DMS53 treated with DMSO at 0.1 percent for 48 hours (cell line): Measurements from ENCODE around the gene FNDC5.

ENCODE experiments used
- DNase-seq: peaks from one replicate; lab custom pipeline; 2025; ENCODE audit not compliant: unreplicated experiment; lab: John Stamatoyannopoulos, UW

The FNDC5 gene

DNA sequence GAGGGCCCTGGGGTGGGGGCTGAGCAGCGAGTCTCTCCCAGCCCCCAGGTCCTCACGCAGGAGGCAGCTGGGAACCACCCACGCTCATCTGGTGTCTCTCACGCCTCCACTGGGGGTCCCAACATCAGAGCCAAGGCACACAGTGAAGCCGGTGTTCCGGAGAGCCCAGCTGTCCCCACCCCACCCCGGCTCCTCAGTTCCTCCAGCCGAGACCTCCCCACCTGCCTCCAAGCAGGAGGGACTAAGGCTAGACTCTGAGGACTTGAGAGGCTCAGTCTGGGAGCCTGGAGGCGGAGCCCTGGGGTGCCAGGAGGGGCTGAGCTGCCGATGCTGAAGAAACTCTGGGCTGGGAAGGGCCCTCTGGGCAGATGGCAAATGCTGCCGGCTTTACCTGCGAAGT is 14.0 kb upstream of the FNDC5 start:
- no peak for DNase-seq

DNA sequence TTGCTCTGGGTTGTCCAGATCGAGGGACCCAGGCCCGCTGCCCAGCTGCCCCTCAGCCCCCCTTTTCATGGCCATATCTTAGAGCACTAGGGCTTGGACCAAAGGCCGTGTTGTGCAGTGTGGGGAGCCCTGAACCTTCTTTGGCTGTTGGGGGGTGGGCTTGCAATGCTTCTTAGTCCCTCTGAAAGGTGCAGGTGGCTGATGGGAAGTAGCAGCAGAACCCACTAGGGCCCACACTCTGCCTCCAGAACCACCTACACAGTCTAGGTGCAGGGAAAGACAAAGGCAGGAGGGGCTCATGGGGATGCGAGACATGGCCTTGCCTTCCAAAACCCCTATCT is 13.3 kb upstream of the FNDC5 start:
- DNase-seq = no peak

DNA sequence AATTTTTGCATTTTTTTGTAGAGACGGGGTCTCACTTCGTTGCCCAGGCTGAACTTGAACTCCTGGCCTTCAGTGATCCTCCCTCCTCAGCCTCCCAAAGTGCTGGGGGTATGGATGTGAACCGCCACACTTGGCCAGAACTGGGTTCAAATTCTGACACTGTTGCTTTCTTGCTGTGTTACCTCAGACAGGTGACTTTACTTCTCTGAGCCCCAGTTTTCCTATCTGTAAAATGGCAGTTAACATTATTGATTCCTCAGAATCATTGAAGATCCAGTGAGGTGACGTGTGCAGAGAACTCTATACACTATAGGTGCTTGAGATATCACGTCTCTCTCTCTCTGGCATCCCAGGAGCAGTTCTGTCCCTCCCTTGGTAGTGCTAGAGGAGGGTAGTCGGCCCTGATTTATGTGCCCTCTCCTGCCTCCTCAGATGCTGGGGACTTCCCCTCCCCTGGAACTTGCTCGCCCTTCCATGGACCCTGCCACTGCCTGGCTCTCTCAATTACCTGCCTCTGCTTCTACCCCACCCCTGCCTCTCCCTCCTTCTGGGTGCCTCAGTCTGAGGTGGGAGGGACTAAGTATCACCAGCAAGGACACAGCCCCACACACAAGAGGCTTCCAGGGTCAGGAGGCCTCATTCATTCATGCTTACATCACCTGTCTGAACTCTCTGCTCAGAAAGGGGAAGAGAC is 12.8 kb upstream of the FNDC5 start:
- no peak for DNase-seq

DNA sequence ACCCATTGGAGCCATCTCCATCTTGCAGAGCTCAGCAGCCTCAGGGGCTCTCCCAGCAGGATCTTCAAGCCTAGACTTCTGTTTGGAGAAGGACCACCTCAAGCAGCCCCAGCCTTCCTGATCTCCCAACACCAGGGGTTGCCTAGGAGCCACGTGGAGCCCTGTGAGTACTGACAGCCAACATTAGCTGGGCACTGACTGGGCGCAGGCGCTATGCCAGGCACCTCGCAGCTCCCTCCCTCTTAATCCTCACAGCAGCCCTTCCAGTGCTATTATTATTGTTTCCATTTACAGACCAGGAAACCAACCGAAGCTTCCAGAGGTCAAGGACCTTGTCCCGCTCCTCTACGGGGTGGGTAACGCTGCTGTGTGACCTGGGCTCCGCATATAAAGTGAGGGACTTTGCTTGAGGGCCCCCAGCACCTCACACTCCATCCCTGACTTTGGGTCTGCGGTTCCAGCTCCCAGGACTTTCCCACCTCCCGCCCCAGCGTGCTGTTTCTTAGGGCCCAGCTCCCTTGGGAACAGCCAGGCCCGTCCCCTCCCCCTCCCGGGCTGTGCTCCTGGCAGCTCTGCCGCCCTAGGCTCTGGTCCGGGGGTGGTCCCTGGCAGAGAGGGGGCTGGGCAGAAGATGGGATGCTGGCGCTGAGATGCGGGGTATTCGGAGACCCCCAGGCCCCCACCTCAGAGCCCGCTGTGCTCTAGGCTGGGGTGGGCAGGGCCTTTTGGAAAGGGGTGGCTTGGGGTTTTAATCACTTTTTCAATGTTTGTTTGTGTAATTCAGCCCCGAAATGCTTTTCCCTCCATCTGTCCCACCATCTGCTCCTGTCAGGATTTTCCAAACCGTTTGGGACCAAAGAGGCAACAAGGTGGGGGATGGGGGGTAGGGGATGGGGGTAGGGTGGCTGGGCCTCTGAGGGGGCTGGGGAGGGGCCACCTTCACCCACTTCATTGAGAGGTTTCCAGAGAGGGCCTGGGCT is 11.4 kb upstream of the FNDC5 start:
- DNase-seq = no peak

DNA sequence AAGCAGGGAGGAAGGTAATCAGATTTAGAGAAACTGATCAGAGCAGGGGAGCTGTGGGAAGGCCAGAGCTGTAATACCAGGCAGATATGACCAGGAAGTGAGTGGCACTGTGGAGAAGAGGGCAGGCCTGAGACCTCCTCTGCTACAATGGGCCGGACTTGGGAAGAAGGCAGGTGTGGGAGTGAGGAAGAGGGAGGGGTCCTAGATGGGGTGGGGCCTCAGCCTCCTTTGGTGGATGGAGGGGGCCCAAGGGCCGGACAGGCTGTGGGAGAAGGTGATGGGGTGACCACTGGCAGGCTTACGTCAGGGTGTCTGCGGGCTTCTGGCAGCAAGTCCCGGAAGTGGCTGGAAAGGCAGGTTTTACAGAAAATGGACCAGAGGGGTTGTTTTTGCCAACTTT is 10.6 kb upstream of the FNDC5 start:
- DNase-seq = no peak

DNA sequence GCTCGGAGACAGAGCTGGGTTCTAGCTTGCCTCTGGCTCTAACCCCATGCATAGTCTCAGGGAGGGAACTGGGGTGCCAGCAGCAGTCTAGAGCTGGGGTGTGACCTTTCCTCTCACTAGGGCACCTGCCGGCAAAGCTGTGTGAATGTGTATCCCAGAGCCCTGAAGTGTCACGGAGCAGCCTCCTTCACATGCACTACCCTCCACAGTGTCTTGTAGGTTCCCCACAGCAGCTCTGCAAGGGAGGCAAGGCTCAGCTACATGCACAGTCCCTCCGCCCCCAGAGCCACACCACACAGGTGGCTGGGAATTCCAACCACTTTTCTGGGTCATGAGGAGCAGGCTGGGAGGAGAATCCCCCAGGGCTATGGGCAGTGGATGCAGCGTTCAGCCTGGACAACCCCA is 7.9 kb upstream of the FNDC5 start:
- no peak for DNase-seq

DNA sequence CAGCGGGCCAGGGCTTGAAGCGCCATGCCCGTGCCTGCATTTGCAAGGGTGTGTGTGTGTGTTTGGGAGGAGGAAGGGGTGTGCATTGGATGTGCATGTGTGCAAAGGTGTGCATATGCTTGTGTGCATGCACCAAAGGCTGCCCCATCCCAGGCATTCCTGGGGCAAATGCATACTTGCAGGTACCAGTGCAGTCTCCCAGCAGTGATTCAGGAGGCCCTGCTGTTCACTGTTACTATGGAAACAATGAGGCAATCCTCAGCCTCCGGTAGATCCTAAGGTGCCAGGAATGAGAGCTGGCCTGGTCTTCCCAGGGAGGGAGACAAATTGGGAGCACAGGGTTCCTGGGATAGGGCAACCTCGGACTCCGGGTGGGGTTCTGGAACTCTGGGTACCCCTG is 7.5 kb upstream of the FNDC5 start:
- peak; percentile 9 for DNase-seq

DNA sequence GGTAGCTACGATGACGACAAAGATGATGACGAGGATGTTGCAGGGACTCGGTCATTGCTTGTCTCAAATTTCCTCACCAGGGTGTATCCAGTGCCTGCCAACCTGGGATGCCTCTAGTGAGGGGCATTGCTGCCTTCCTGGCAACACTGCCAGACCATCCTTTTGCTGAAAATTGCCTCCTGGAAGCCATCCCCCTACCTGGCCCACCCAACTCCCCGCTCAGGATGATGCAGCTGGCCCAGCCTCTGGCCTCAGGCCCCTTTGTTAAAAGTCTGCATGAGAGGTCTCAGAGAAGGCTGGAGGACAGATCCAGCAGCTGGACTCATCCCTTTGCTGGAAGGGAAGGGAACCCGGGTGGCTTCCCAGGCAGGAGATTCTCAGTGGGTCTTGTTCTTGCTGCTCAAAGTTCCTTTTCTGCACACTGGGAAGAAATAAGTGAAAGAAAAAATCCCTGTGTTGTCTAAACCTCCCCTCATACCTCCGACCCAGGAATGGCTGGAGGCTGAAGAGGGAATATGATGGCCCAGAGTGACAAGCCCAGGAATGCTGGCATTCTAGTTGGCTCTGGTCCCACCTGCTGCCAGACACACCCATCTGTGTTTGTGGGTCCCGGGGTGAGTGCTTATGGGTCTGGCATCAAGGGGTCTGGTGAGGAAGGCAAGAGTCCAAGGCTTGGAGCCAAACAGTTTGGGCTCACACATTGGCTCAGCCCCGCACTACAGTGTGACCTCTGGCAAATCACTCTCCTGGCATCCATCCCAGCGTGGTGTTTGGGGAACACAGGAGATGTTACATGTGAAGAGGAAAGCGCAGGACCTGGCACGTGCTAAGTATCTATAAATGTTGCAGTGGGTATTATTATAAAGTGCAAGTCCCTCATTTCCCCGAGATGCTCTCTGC is 6.7 kb upstream of the FNDC5 start:
- no peak for DNase-seq

DNA sequence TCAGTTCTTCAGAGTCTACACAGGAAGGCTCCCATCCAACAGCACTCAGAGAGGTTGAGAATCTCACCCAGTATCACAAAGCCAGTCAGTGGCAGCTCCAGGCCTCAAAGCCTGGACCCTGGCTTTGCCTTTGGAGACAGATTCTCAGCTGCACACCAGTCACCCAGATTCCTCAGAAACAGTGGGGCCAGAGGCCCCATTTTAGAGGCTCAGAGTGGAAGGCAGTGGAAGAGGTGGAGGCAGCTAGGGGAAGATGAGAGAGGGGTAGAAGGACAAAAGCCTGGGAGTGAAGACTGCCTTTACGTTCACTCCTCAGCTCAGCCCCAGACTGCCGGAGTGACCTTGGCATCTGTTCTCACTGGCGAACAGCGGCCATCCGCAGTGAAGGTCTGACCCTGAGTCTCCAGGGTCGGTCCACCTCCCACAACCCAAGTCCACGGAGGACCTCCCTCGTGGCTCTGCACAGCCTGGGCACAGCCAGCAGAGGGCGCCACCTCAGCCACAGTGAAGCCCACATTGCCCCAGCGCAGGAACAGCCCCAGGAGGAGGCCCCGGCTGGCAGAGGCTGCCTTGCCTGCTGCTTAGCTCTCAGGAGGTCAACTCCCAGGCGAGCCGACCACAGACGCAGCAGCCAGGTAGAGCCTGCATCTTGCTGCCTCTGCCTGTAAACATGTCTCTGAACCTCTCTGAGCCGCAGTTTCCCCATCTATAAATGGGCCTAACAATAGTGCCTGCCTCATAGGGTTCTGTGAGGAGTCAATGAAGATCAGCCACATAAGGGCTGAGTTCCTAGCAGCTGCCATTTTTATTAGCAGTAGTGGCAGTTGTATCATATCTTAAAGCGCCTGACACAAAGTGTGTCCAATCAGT is 5.9 kb upstream of the FNDC5 start:
- DNase-seq = peak; percentile 19

DNA sequence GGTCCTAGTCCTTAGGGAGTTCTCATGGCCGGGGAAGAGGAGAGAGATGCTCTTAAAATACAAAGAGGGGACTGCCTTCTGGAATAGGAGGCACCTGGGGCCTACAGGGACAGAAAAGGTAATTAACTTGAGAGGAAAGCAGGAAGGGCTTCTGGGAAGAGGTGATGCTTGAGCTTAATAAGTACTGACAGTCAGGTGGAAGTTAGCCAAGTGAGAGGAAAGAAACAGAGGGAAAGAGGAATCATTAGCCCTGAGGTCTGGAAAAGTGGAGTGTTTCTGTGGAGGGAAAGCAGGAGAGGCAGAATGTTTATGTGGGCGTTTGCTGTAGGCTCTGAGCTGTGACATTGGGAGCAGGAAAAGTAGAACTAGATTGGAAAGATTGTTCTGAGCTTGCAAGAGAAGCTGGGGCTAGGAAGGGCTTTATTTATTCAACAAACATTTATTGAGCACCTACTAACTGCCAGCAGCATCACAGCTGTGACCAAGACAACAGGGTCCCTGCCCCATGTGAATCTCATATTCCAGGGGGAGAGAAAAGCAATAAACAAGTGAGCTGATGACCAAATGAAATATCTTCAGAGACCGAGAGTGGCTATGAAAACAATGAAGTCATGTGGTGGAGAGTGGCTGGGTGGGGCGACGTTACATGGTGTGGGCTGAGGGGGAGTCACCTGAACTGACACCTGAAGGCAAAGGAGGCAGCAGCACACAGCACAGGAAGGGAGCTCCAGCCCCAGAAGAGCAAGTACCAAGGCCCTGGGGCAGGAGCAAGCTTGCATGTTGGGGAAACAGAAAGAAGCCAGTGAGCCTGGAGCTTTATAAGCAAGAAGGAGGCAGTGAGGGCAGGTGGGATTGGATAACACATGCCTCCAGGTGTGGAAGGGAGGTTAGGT is 4.4 kb upstream of the FNDC5 start:
- no peak for DNase-seq

DNA sequence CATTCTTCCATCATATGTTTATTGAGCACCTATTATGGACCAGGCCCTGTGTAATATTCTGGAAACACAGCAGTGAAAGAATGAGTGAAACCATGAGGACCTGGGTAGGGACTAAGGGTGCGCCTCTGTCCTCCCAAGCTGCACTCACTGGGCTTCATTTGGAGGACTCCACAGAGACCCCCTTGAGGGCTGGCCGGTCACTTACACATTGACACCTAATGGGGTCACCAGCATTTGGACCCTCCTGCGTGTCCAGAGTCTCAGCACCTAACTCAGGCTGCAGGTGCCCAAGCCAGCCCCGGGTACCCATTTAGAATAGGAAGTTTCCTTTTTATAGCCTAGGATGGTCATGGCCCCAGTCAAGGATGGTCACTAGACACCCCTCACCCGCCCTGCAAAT is 2.8 kb upstream of the FNDC5 start:
- DNase-seq = no peak

DNA sequence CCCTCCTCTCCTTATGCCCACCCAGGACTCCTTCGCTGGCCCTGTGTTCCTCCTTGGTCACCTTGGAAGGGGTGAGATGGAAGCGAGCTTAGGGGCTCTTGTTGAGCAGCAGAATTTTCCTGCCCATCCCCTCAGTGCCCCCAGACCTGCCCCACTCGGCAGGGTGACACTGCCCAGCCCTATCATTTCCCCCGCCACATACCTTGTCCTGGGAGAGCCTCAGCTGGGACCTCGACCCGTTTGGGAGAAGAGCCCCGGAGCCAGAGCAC is 1.4 kb upstream of the FNDC5 start:
- DNase-seq = no peak

DNA sequence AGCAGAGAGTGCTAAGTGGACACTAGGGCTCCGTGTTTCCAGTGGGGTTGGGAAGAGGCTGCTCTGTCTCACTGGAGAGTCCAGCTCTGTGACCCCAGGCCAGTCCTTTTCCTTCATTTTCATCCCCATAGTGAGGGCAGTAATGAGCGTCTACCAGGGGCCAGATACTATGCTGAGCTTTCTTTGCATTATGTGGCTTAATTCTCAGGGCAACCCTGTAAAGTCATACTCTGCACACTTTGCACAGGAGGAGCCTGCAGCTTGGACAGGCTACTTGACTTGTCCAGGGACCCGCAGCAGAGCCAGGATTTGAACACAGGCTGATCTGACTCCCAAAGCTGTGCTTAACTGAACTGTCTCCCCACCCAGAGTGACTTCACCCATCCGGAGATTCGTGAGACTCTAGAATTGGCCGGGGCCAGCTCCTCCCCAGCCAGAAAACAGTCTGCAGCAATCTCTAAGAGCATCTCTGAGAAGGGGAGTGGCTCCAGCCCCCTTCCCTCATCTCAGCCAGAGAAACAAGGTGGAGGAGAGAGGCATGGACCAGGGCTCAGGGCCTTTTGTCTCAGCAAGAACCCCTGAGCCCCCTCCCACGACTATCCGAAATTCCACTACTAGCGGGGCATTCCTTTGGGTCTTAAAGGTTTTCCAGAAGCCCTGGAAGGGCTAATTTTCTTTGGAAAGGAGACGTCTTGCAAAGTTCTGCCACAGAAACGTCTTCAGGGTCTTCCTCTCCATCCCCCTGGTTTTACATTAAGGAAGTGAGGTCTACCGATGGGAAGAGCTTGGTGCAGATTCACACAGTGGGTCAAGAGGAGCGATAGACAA is 866 bp upstream of the FNDC5 start:
- DNase-seq = no peak

DNA sequence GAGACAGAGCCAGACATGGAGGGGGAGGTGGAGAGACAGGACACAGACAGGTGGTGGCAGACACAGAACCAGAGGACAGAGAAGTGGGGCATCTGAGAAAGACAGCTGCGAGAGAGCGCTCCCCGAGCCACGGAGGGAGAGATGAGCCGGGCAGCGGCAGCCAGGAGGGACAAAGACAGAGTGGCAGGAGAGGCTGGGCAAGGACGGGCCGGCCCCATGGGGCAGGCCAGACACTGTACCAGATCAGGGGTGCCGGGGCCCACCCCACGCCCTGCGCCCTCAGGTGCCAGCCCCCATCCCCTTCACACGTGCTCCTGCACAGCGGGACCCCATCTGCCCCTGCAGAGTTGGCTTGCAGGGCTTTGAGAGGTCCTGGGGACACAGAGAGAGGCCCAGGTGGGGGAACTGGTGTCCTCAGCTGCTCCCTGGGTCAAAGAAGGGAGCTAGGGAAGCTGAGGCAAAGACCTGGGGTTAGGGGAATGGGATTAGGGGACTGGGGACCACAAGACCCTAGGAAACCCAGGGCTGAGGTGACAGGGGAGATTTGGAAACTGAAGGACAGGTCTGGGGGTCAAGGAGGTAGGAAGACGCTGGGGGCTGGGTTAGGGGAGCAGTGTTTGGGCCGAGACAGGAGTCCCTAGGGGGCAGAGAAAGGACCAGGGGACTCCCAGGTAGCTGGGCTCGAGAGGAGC is 643 bp downstream of the FNDC5 start:
- no peak for DNase-seq

DNA sequence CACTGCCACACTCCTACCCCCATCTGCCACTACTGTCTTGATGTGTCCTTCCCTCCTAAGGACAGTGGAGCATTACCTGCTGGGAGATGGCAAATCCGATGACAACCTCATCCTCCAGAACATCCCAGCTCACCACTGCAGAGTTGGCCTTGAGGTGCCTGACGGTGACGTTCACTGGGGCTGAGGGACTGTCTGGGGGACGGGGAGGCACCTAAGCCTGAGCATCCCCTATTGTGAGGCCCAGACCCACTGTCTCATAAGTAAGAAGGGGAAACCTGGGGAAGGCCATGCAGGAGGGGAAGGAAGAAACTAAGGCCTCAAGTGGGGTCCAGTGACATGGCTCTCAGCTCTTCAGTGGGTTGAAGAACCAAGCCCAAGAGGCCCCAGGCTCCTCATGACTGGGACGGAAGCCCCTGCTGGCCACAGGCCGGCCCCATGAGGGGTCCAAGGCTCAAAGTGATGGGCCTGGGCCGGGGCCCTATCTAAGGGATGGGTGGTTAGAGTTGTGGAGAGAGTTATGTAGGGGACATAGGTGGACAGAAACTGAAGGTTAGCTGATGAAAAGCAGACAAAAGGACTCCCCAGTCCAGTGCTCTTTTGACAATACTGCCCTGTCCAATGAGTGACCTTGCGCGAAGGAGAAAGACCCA is 1.8 kb downstream of the FNDC5 start:
- no peak for DNase-seq

DNA sequence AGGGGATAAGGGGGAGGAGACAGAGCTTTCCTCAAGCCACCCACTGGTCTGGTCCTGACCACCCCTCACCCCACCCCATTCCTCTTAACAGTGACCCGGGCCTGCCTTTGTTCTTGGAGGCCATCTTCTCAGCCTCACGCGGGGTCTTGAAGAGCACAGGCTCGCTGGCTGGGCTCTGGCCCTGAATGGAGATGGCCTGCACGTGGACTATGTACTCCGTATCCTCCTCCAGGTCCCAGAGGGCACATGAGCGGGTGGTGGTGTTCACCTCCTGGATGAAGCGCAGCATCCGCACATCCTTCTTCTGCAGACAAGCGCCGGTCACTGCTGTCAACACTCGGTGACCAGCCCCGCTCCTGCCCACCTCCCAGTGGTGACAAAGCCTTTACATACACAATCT is 2.6 kb downstream of the FNDC5 start:
- no peak for DNase-seq

DNA sequence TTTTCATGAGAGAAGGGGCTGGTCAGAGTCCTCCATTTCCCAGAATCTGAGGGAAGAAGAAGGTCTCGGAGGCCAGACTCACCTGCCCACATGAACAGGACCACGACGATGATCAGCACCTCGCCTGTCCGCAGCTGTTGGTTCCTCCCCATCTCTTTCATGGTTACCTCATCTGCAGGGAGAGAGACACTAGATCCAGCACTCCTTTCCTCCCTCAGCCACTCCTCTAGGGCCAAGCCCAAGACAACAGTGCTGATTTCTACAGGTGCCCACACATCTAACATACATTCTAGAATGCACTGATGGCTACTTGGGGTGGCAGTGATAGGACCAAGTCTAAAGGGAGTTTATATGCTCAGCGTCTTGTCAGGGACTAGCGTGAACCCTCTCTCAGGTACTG is 3.0 kb downstream of the FNDC5 start:
- DNase-seq = no peak

DNA sequence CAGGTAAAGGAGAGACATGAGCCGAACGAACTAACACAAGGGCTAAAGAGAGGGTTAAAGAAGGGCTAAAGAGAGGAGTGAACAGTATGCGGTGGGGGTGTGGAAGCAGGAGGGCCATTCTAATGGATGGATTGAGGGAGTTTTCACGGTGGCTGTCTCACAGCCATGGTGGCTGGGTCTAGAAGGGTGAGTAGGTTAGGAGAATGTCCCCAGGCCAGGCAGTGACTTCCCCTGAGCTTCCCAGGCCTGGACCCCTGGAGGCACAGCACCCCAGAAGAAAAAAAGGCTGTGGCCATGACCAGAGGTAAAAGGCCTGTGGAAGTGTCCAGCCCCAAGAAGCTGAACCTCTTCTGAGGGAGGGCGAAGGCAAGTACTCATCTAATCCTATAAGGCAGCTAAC is 3.6 kb downstream of the FNDC5 start:
- DNase-seq = no peak
